HFFc6 (cell line): Measurements from ENCODE around the gene ALCAM. TPM values are rescaled to one million over a fixed set of nuclear protein-coding genes. Genes with fewer than 3 reads are reported as not detected.
"Not testable (repeated sequence)": the region's sequence is repeated elsewhere in the genome, so short reads cannot be mapped to it uniquely, and the experiment has no call there.

Source experiments
- DNase-seq: peaks from one replicate; pipeline ENCODE4 v3.0.0-alpha.2; 2018
- H3K27ac Mint-ChIP-seq: 2 replicates; pipeline ENCODE4 v1.8.0; 2020; ENCODE audit warnings: mild to moderate bottlenecking, mixed read lengths
- H3K27me3 Mint-ChIP-seq: 2 replicates; pipeline ENCODE4 v1.8.0; 2021; ENCODE audit warnings: mild to moderate bottlenecking, moderate library complexity, mixed read lengths; ENCODE audit not compliant: insufficient read depth
- H3K36me3 Mint-ChIP-seq: 2 replicates; pipeline ENCODE4 v1.8.0; 2021; ENCODE audit warnings: low read depth, mixed read lengths
- H3K4me1 Mint-ChIP-seq: 2 replicates; pipeline ENCODE4 v1.8.0; 2020; ENCODE audit warnings: low read depth, mixed read lengths
- H3K4me3 Mint-ChIP-seq: 2 replicates; pipeline ENCODE4 v1.8.0; 2020; ENCODE audit warnings: mild to moderate bottlenecking, moderate library complexity, mixed read lengths
- H3K9me3 Mint-ChIP-seq: 2 replicates; pipeline ENCODE4 v1.8.0; 2020; ENCODE audit warnings: mild to moderate bottlenecking, mixed read lengths
- total RNA-seq, 6 experiments: library from RNA; stranded (reverse); fragmentation: NEBNext Ultra II Directional; extraction: Animal tissue kit (Norgen Biotek cat#: 25700); gene quantifications; 2 replicates in 1 of 6; 3 replicates in 5 of 6; pipeline ENCODE4 v1.2.3, GENCODE V29; 2021
- TF ChIP-seq, protein P1 (sequence below): fragments of 200-600 bp; sonication (generic); IDR thresholded peaks from 2 replicates; pipeline ENCODE4 v1.5.0; 2021; ENCODE audit warnings: antibody characterized with exemption, mild to moderate bottlenecking

Gene ALCAM
- total RNA-seq, 6 experiments from 2014 or later, result 307 to 420 (median 361) TPM

DNA sequence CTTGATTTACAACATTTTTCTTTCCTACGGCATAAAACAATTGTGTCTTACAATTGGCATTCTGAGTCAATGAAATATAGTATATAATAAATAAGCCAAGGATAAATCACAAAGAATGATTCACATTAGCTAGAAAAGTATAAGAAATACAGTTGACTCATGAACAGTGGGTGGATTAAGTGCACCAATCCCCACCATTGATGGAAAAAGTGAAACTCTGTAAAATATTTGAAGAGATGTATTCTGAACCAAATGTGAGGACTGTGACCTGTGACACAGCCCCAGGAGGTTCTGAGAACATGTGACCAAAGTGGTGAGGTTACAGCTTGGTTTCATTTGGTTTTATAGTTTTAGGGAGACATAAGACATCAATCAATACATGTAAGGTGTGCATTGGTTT, 227.5 kb downstream of the ALCAM start:
- peak overlapping the region; percentile 53 for H3K4me3 Mint-ChIP-seq

DNA sequence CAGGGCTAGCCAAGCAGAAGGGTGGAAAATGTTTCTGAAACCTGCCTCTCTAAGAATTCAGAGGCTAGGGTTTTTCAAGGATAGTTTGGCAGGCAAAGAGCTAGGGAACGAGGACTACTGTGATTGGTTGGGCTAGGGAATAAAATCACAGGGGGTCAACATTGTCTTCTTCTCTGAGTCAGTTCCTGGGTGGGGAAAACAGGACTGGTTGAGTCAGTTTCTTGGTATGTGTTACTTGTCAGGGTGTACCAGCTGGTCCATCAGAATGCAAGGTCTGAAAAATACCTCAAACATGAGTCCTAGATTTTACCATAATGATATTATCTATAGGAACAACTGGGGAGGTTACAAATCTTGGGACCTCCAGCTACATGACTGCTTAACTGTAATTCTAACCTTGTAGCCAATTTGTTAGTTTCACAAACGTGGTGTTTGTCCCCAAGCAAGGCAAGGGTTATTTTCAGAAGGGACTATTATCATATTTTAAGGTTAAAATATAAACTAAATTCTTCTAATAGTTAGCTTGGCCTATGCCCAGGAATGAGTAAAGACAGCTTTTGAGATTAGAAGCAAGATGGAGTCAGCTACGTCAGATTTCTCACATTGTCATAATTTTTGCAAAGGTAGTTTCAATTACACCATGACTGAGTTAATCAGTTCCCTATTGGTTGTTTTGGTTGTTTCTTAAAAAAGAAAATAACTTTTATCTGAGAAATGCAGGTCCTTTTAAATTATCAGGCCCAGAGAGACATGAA, 231.5 kb downstream of the ALCAM start:
- Mint-ChIP-seq H3K9me3 (peaks cover 10% of the 10 kb centered on the region), H3K36me3 (peaks cover 29% of the 10 kb centered on the region), H3K27ac (peak overlapping the region; percentile 83), H3K4me3 (peak overlapping the region; percentile 39), H3K27me3 (peaks cover 1% of the 10 kb centered on the region; the same call in 1 of the 2 replicates), H3K4me1 (peaks cover 73% of the 10 kb centered on the region)
- TF ChIP-seq, protein P1, sequence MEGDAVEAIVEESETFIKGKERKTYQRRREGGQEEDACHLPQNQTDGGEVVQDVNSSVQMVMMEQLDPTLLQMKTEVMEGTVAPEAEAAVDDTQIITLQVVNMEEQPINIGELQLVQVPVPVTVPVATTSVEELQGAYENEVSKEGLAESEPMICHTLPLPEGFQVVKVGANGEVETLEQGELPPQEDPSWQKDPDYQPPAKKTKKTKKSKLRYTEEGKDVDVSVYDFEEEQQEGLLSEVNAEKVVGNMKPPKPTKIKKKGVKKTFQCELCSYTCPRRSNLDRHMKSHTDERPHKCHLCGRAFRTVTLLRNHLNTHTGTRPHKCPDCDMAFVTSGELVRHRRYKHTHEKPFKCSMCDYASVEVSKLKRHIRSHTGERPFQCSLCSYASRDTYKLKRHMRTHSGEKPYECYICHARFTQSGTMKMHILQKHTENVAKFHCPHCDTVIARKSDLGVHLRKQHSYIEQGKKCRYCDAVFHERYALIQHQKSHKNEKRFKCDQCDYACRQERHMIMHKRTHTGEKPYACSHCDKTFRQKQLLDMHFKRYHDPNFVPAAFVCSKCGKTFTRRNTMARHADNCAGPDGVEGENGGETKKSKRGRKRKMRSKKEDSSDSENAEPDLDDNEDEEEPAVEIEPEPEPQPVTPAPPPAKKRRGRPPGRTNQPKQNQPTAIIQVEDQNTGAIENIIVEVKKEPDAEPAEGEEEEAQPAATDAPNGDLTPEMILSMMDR, result no peak
- peak; percentile 94 for DNase-seq

More for the DNA sequence above, 227.5 kb downstream of the ALCAM start:
- peak; percentile 40 for DNase-seq
- peaks cover 27% of the 10 kb centered on the region for H3K36me3 Mint-ChIP-seq
- H3K27ac Mint-ChIP-seq, result peak overlapping the region; percentile 85
- H3K27me3 Mint-ChIP-seq, result peaks cover 1% of the 10 kb centered on the region; the same call in 1 of the 2 replicates
- H3K4me1 Mint-ChIP-seq, result peaks cover 48% of the 10 kb centered on the region
- peaks cover 11% of the 10 kb centered on the region for H3K9me3 Mint-ChIP-seq
- TF ChIP-seq, protein P1, result no peak

DNA sequence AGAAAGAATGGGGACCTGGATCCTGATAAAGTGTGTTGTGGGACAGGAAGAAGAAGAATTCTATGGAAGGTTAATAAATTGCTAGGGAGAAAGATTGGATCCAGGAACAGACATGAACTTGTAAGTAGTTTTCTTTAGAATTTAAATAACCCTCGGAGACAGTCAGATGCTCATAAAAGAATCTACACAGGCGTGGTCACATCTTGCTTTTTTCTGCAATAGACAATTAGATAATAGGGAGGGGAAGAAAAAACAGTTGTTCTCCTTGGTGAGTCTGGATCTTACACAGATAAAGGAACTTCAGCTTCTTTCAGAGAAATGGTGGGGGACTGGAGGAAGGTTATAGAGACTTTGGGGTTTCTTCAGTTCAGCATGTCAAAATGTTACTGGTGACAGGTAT, 232.6 kb downstream of the ALCAM start:
- peaks cover under 1% of the 10 kb centered on the region; the same call in 1 of the 2 replicates for H3K27me3 Mint-ChIP-seq
- H3K4me1 Mint-ChIP-seq, result peaks cover 64% of the 10 kb centered on the region
- DNase-seq, result no peak
- H3K27ac Mint-ChIP-seq, result peak overlapping the region; percentile 83
- peaks cover 23% of the 10 kb centered on the region for H3K36me3 Mint-ChIP-seq
- no peak overlapping the region for H3K4me3 Mint-ChIP-seq
- peaks cover 10% of the 10 kb centered on the region for H3K9me3 Mint-ChIP-seq
- TF ChIP-seq, protein P1, result no peak

DNA sequence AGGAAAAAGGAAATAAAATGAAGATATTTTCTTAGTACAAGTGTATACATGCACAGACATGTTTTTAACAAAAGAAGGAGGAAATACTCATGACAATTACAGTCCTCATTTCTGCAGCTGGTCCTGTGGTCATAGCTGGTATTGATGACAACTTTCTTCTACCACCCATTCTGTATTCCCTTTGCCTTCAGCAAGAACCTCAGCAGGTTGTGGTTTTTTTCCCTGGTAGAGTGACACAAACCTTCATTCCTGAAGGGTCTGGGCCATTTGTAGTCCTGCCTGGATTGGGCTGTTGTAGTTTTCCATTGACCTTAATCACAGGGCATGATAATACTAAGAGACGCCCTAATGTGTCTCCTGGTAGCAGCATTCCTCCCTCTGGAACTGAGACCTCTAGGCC, 235.0 kb downstream of the ALCAM start:
- Mint-ChIP-seq H3K36me3 (peaks cover 15% of the 10 kb centered on the region), H3K9me3 (peaks cover 10% of the 10 kb centered on the region), H3K4me1 (peaks cover 57% of the 10 kb centered on the region)
- not testable (repeated sequence) for DNase-seq, H3K4me3 Mint-ChIP-seq, H3K27ac Mint-ChIP-seq, H3K27me3 Mint-ChIP-seq

DNA sequence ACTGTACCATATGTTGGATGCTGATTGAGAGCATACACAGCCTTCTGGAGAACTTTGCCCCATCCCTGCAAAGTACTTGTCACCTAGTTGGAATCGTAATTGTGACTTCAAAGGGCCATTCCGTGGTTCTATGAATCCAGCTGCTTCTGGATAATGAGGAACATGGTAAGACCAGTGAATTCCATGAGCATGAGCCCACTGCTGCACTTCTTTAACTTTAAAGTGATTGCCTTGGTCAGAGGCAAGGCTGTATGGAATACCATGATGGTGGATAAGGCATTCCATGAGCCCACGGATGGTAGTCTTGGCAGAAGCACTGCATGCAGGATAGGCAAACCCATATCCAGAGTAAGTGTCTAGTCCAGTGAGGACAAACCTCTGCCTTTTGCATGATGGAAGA, 235.6 kb downstream of the ALCAM start:
- not testable (repeated sequence) for H3K4me3 Mint-ChIP-seq, H3K9me3 Mint-ChIP-seq, H3K27me3 Mint-ChIP-seq, H3K27ac Mint-ChIP-seq, DNase-seq
- H3K4me1 Mint-ChIP-seq, result peaks cover 57% of the 10 kb centered on the region
- H3K36me3 Mint-ChIP-seq, result peaks cover 14% of the 10 kb centered on the region

DNA sequence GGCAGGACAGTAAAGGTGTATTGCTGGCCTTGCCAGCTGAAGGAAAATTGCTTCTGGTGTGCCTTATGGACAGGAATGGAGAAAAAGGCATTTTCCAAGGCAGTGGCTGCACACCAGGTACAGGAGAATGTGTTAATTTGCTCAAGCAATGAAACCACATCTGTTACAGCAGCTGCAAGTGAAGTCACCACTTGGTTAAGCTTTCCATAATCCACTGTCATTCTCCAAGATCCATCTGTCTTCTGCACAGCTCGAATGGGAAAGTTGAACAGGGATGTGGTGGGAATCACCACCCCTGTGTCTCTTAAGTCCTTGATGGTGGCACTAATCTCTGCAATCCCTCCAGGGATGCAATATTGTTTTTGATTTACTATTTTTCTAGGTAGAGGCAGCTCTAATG, 236.8 kb downstream of the ALCAM start:
- not testable (repeated sequence) for H3K4me3 Mint-ChIP-seq, H3K9me3 Mint-ChIP-seq, DNase-seq, H3K36me3 Mint-ChIP-seq, H3K27ac Mint-ChIP-seq, H3K27me3 Mint-ChIP-seq
- H3K4me1 Mint-ChIP-seq, result peaks cover 44% of the 10 kb centered on the region

DNA sequence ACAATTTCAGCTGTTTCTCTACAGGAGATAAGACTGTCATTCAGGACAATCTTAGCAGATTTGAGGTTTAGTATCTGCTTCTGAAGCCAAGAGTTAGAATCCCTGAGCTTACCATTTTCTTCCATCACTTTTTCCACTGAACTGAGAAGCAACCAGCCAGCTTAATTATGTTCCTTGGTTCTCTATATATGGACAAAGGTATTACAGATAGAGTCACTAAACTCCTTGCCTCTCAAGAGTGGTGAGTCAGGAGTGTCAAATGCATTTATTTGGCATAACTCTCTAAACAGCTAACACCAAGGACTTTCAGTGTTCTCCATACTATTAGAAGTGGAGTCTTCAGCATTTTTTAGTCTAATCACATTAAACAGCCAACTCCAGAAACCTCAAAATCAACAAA, 239.3 kb downstream of the ALCAM start:
- H3K36me3 Mint-ChIP-seq, result no peaks in the 10 kb centered on the region
- H3K9me3 Mint-ChIP-seq, result no peaks in the 10 kb centered on the region
- peaks cover 29% of the 10 kb centered on the region for H3K4me1 Mint-ChIP-seq
- H3K4me3 Mint-ChIP-seq, result no peak overlapping the region
- H3K27ac Mint-ChIP-seq, result no peak overlapping the region
- peak; percentile 67 for DNase-seq
- TF ChIP-seq, protein P1, result no peak
- H3K27me3 Mint-ChIP-seq, result peaks cover 4% of the 10 kb centered on the region; the same call in 1 of the 2 replicates
